ENCODE data around the gene SLC25A38. TPM values are rescaled to one million over a fixed set of nuclear protein-coding genes. Genes with fewer than 3 reads are reported as not detected.

SLC25A38 gene
- polyA plus RNA-seq, 1 donor from 2014 or later, result 32.5 TPM

GRCh38 chr3:39334205-39334604, 49.0 kb upstream of the SLC25A38 start:
- Histone ChIP-seq H4K20me1 (ENCODE audit: insufficient read depth) (no peaks in the 10 kb centered on the region), H3K27ac (ENCODE audit: low read length) (no peak overlapping the region)
- TF ChIP-seq POLR2AphosphoS5 (IDR thresholded peaks at IDR 0.05) (no peak), TAF1 (IDR thresholded peaks at IDR 0.05; ENCODE audit: low read depth) (no peak), REST (IDR thresholded peaks at IDR 0.05; ENCODE audit: borderline replicate concordance) (no peak), CTCF (IDR thresholded peaks at IDR 0.05; ENCODE audit: poor library complexity, severe bottlenecking) (no peak), RAD21 (conservative IDR thresholded peaks at IDR 0.05) (no peak), MXI1 (conservative IDR thresholded peaks at IDR 0.05; ENCODE audit: poor library complexity, severe bottlenecking) (no peak), EP300 (conservative IDR thresholded peaks at IDR 0.05; ENCODE audit: poor library complexity, severe bottlenecking) (no peak), SMC3 (conservative IDR thresholded peaks at IDR 0.05; ENCODE audit: poor library complexity) (no peak), EZH2 (IDR thresholded peaks at IDR 0.05; ENCODE audit: borderline replicate concordance, insufficient read depth, low read length, poor library complexity, severe bottlenecking) (no peak)

GRCh38 chr3:39338201-39338600, 45.0 kb upstream of the SLC25A38 start:
- Histone ChIP-seq H3K79me2 (replicated peaks; ENCODE audit: insufficient read depth, low read length) (no peaks in the 10 kb centered on the region), H3K9ac (ENCODE audit: low read length) (no peak overlapping the region), H4K20me1 (ENCODE audit: insufficient read depth) (no peaks in the 10 kb centered on the region), H3K4me2 (ENCODE audit: low read length) (no peak overlapping the region), H3K9me3 (ENCODE audit: low read length) (no peaks in the 10 kb centered on the region), H3K36me3 (ENCODE audit: insufficient read depth, low read length) (no peaks in the 10 kb centered on the region), H3K27ac (ENCODE audit: low read length) (no peak overlapping the region), H3K4me3 (ENCODE audit: low read length) (no peak overlapping the region), H3K9me2 (ENCODE audit: insufficient read depth, low read length) (no peaks in the 10 kb centered on the region), H2AFZ (ENCODE audit: low read depth, low read length) (no peak overlapping the region), H3F3A (ENCODE audit: insufficient read depth, low read length, poor library complexity, severe bottlenecking) (no peaks in the 10 kb centered on the region), H3K27me3 (ENCODE audit: insufficient read depth, low read depth, low read length) (no peaks in the 10 kb centered on the region)
- no peak for TF ChIP-seq REST (IDR thresholded peaks at IDR 0.05; ENCODE audit: borderline replicate concordance)
- TF ChIP-seq CTCF (IDR thresholded peaks at IDR 0.05; ENCODE audit: poor library complexity, severe bottlenecking), result no peak
- no peak for TF ChIP-seq EP300 (conservative IDR thresholded peaks at IDR 0.05; ENCODE audit: poor library complexity, severe bottlenecking)
- TF ChIP-seq POLR2AphosphoS5 (IDR thresholded peaks at IDR 0.05), result no peak
- TF ChIP-seq SMC3 (conservative IDR thresholded peaks at IDR 0.05; ENCODE audit: poor library complexity), result no peak

More at GRCh38 chr3:39334205-39334604, 49.0 kb upstream of the SLC25A38 start:
- Histone ChIP-seq H3K4me3 (ENCODE audit: low read length) (no peak overlapping the region), H2AFZ (ENCODE audit: low read depth, low read length) (no peak overlapping the region), H3F3A (ENCODE audit: insufficient read depth, low read length, poor library complexity, severe bottlenecking) (no peaks in the 10 kb centered on the region), H3K9ac (ENCODE audit: low read length) (no peak overlapping the region), H3K36me3 (ENCODE audit: insufficient read depth, low read length) (no peaks in the 10 kb centered on the region), H3K9me3 (ENCODE audit: low read length) (peaks cover 3% of the 10 kb centered on the region), H3K9me2 (ENCODE audit: insufficient read depth, low read length) (no peaks in the 10 kb centered on the region), H3K27me3 (ENCODE audit: insufficient read depth, low read depth, low read length) (no peaks in the 10 kb centered on the region), H3K4me2 (ENCODE audit: low read length) (no peak overlapping the region), H3K79me2 (replicated peaks; ENCODE audit: insufficient read depth, low read length) (no peaks in the 10 kb centered on the region)

Data from neural cell (in vitro differentiated cells).